ENCODE measurements around the gene MFSD11.
"Not testable (repeated sequence)": the region's sequence is repeated elsewhere in the genome, so short reads cannot be mapped to it uniquely, and the experiment has no call there.

The MFSD11 gene

DNA sequence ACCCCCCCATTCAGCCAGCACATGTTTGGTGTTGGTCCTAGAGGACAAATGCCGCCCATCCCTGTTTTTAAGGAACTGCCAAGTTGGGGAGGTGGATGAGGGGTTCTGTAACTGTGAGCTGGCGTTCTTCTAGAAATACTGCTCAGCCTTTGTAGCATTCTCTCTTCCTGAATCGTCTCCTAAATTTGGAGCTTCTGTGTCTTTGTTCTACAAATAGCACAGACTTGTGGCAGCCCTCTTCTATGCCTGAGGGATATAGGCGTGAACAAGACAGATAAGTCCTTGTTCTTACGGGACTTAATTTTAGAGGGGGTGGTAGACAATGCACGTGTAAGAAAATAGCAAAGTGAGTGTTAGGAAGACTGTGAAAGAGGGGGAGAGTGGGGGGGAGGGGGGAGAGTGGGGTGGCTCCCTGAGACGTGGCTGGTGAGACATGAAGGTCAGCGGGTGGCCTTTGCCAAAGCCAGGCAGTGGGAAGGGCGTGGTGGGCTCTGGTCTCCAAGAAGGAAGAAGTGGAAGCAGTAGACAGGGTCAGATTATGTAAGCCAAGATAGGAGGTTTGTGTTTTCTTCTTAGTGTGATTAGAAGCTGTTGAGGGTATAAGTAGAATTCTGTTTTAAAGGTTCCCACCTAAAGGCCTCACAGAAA, 9.9 kb downstream of the MFSD11 start:
- no peak for DNase-seq (ENCODE audit: low read depth in 2 of 2)

DNA sequence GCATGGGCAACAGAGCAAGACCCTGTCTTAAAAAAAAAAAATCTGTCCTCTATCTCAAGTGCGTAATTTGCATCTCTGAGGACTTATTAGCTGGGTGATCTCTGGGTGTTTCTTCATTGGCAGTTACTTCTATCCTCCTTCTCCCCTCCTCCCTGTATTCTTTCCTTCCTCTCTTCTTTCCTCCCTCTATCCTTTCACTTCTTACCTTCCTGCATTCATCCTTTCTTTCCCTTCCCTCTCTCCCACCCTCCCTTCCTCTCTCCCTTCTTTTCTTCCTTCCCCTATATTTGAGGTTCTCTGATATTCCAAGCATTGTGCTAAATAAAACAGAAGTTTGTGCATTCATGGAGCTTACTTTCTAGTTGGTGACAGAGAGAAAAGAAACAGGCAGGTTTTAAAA, 10.7 kb downstream of the MFSD11 start:
- DNase-seq (ENCODE audit: low read depth in 2 of 2) = no peak

DNA sequence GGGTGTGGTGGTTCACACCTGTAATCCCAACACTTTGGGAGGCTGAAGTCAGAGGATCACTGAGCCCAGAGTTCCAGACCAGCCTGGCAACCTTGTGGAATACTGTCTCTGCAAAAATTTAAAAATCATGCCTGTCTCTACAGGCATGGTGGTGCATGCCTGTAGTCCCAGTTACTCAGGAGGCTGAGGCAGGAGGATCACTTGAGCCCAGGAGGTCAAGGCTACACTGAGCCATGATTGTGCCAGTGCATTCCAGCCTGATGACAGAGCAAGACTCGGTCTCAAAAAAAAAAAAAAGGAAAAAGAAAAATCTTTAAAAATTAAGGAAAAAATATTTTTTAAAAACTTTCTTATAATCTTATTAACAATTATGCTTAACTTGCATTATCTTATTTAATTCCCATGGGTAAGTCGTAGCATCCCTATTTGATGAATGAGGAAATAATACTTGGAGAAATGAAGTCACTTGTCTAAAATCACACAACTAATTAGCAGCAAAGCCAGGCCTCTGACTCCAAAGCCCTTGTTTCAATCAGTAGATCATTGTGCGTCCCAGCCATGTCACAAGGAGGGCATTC, 13.6 kb downstream of the MFSD11 start:
- no peak for DNase-seq (ENCODE audit: low read depth in 2 of 2)

DNA sequence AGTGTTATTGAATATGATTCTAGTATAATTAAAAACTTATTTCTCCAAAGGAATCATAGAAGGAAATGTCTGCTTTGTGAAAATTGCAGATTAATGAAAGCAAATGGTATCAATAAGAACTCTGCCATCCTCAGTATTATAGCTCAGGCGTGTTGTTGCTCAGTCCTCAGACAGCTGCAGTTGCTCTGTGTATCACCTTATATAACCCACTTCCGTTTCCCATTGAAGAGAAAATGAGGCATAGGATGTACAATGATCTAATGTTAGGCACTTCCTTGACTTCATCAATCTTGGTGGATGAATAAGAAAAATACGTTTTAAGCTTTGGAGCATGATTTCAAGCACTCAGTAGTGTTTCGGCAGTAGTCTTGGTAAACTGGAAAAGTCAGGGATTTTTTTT, 14.1 kb downstream of the MFSD11 start:
- DNase-seq (ENCODE audit: low read depth in 2 of 2) = no peak

DNA sequence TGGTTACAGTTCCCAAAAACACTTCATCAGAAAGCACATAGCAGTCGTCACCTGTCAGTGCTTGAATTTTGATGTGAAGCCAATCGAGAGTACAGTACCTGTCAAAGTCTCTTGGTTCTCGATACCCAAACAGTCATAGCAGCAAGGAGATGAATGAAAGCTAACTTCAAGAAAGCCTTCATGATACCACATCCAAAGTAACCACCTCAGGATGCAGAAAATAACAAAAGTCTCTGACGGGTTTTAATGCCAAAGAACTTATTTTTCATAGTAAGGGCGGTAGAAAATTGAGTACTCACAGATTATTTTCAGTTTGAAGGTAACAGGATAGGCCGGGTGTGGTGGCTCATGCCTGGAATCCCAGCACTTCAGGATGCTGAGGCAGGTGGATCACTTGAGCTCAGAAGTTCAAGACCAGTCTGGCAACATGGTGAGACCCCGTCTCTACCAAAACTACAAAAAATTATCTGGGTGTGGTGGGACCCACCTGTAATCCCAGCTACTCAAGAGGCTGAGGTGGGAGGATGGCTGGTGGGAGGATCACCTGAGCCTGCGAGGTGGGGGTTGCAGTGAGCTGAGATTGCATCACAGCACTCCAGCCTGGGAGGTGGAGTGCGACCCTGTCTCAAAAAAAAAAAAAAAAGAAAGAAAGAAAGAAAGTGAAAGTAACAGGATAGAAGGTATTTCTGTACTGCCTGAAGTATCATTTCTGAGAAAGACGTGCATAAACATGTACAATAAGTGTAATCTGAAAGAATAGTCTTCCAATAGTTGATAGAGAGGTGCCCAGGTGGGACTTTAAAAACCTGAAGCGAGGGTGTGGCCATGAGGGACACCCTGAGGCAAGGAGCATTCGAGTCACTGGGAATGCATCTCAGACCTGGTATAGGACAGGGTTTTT, 15.4 kb downstream of the MFSD11 start:
- DNase-seq (ENCODE audit: low read depth in 2 of 2) = no peak

DNA sequence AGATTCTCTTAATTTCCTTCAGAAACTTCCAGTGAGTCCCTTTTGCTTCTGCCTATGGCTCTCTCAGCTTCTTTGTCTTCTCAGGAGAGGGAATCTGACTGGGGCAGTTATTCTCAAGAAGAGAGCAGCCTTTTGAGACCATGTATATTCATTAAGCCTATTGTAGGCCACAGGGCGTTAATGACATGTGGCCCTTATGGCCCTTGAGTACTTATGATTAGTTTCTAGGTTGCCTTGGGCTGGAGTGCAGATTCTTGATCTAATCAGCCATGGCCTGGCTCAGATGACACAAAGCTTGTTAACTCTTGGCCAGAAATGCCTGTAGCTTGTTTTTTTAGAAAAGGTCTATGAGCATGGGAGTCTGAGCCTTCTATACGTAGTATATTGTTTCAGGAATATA, 17.4 kb downstream of the MFSD11 start:
- DNase-seq (ENCODE audit: low read depth in 2 of 2) = no peak

DNA sequence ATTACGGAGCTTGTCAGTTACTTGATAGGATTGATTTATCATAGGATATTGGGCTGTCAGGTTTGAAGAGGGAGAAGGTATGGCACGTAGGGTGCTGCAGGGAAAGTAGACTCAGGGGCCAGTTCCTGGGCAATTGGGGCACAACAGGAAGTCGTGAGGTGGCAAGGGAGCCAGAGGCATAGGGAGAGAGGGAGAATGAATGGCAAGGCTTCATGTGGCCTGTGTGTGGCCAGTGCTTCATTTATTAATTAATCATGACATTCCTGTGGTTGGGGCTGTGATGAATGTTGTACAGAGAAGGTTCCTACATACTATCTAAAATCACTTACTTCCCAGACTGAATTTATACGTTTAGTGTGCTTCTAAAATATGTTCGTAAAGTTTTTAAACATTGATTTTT, 19.3 kb downstream of the MFSD11 start:
- DNase-seq (ENCODE audit: low read depth in 2 of 2) = no peak

DNA sequence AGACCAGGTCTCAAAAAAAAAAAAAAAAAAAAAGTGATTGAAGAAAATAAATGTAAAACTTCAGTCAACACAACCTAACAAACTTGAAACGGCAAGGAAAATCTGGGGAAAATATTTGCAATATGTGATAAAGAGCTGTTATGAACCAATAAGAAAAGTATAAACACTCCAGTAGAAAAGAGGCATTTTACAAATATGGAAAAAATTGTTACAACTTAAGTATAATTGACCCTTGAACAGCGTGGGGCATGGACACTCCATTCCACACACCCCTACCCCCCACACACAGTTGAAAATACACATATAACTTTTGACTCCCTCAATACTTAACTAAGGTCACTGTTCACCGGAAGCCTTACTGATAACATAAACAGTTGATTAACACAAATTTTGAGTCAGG, 20.7 kb downstream of the MFSD11 start:
- no peak for DNase-seq (ENCODE audit: low read depth in 2 of 2)

DNA sequence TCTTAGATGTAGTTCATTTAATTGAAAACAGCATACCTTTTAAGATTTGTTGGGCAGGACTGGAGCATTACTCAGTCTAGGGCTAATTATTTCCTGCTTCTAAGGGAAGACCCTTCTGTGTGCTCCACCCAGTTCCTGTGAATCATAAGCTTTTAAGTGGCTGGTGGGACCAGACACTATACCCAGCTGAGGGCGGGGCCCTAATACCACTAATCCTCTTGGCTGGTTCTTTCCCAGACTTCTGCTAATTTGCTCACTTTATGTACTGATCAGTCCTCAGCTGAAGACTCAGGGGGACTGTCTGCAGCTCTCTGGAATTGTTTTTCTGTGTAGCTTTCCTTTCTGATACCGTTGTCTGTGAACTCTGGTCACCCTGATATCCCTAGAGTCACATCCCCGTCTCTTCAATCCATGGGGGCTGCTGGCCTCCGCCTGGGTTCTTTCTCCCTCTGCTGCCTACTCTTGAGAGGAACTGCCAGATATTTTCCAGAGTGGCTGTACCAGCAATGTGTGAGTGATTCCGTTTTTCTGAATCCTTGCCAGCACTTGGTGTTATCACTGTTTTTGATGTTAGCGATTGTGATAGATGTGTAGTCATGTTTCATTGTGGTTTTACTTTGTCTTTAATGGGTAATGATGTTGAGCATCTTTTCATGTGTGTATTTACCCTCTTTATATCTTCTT, 35.1 kb downstream of the MFSD11 start:
- DNase-seq (ENCODE audit: low read depth in 2 of 2) = peak in 1 of 2 experiments; percentile 15

DNA sequence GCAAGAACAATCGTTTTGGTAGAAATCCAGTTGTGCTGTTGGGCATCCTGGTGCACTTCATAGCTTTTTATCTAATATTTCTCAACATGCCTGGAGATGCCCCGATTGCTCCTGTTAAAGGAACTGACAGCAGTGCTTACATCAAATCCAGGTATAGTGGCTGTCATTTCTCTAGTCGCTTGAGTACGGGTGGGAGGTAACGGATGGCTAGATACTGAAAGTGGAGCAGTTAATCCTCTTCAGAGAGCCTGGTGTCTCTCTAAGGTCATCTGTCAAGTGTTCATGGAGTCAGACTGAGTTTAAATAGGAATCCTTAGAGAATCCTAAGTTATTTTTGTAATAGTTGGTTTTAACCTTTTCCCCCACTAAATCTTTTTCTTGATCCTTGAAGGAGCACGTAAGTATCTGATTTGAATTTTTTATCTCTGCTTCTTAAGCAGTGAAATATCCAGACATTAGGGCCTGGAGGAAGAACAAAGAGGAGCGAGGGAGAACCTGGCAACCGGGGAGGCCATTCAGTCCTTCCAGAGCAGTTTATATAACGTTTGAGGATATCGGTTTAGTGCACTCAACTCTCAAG, 37.2 kb downstream of the MFSD11 start:
- DNase-seq (ENCODE audit: low read depth in 2 of 2) = no peak

DNA sequence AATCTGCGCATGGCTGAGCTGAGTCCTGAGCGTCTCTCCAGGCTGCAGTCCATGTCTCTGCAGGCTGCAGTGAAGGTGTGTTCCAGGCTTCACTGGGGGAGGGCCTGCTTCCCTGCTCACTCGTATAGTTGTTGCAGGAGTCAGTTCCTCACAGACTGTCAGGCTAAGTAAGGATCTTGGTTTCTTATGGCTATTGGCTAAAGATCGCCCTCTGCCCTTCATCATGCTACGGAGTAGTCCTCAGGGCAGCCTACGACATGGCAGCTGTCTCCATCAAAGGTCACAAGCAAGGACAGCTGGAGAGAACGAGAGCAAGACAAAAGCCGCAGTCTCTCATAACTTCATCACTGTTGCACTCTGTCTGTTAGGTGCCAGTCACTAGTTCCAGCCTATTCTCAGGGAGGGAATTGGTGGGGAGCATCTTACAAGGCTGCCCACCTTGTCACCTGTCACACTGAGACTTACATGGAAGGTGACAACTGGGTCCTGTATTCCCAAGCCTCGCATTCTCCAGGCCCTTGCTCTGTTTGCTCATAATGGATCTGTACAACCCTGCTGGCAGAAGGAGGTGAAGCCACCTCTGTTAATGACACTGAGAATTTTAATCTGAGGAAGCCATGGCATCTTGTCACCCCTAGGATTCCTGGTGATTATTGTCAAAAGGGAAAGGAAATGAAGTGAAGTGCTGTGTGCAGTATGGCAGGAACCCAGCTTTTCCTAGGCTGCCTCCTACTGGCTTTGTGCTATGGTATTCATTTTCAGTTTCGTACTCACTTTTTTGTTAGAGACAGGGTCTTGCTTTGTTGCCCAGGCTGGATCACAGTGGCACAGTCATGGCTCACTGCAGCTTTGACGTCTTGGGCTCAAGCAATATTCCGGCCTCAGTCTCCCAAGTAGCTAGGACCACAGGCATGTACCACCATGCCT, 43.4 kb downstream of the MFSD11 start:
- no peak for DNase-seq (ENCODE audit: low read depth in 2 of 2)

DNA sequence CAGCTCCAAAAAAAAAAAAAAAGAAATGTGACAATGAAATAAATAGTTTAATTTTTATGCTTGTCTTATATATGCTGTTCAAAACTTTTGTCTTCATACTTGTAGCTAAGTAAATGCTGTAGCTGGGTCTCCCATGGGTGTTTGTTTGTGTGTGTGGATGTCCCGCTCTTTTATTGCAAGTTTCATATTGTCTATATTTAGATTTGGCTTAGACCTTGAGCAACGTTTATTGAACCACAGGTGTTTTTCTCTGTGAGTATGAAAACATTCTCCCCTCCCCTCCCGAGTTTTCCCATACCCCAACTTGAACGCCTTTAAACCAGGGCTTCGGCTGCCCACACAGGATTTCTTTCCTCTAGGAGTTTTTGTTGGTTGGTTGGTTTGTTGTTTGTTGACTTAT, 45.2 kb downstream of the MFSD11 start:
- no peak for DNase-seq (ENCODE audit: low read depth in 2 of 2)

DNA sequence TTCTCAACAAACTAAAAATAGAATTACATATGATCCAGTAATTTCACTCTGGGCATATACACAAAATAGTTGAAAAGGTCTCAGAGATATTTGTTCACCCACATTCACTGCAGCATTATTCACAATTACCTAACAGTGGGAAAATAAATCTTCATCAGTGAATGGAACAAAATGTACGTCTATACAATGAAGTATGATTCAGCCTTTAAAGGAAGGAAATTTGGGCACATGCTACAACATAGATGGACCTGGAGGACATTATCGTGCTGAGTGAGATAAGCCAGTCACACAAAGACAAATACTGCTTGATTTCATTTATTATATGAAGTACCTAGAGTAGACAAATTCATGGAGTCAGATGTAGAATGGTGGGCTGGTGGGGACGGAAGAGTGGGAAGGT, 47.0 kb downstream of the MFSD11 start:
- DNase-seq (ENCODE audit: low read depth in 2 of 2) = no peak

DNA sequence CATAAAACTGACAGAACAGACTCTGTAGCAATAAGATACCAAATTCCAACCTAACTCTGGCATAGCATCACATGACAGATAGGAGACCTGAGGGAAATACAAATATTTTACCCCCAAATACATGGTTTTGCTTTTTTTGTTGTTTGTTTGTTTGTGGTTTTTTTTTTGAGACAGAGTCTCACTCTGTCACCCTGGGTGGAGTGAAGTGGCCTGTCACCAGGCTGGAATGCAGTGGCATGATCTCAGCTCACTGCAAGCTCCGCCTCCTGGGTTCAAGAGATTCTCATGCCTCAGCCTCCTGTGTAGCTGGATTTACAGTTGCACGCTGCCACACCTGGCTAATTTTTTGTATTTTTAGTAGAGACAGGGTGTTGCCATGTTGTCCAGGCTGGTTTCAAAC, 49.9 kb downstream of the MFSD11 start:
- not testable (repeated sequence) for DNase-seq (ENCODE audit: low read depth in 2 of 2)

DNA sequence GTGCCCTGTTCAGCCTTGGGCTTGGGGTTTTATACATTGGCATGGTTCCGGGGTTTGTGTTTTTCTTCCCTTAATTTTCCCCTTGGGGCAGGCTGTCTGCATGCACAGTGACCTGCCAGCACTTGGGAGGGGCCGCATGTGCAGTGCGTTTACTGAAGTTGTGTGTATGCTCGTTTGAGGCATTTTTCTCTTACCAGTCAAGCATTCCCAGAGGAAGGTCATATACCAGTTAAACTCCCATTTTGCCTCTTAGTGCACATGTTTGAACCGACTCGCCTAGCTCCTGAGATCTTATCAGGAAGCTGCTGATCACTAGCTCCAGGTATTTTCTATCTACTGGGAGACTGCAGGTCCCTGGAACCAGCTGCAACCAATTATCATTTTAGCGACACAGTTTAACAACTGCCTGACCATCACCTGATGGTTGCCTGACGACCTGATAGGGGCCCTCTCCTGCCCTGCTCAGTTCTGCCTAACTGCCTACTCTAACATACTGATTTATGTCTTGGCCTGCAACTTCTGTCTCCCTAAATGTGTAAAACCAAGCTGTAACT, 51.4 kb downstream of the MFSD11 start:
- no peak for DNase-seq (ENCODE audit: low read depth in 2 of 2)

DNA sequence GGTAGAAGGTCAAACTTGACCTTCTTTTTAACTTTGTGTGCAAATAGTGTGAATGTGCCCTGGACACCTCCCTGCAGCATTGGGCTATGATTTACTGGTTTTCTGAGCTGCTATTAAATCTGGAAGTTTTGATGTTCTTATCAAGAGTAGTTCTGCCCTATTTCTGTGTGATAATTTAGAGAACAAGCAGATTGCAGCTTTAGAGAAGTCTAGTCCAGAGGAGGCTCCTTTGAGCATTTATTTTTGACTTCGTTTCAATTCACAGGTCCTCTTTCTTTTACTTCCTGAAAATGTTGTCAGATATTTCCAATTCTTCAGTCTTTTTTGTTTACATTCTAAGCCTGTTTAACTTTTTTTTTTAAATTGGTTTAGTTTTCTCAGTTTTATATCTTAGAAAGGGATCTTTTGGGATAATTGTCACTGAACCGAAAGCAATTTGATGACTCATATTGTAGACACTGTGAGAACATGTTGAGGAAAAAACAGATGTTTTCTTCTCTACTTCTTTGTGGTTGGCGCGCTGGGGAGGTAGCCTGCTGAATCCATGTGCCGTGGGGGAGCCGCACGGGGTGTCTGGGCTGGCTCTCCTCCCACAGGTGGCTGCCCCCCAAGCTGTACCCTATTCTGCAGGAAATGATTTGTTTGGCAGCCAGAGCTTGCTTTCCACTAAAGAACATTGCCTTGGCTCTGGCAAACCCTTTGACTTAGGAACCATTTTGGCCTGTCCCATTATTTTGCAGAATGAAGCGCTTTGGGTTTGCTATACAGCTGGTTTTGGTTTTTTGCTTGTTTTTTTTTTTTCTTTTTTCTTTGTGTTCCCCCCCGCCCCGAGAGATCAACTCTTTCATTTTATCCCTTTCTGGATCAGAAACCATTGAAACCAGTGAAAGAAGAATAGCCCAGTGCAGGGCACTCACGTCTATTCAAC, 53.4 kb downstream of the MFSD11 start:
- DNase-seq (ENCODE audit: low read depth in 2 of 2) = peak in 1 of 2 experiments; percentile 15

DNA sequence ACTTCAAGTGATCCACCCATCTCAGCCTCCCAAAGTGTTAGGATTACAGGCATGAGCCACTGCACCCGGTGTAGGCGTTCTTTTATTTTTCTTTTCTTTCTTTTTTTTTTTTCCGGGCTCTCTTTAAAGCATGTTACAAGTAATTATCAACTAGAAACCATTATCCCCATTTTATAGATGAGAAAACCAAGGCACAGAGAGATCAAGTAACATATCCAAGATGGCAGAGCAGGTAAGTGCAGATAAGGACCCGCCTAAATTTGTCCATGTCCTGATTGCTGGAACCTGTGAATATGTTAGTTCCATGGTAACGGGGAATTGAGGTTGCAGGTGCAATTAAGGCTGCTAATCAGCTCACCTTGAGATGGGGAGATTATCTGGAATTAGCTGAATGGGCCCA, 54.4 kb downstream of the MFSD11 start:
- DNase-seq (ENCODE audit: low read depth in 2 of 2) = no peak

DNA sequence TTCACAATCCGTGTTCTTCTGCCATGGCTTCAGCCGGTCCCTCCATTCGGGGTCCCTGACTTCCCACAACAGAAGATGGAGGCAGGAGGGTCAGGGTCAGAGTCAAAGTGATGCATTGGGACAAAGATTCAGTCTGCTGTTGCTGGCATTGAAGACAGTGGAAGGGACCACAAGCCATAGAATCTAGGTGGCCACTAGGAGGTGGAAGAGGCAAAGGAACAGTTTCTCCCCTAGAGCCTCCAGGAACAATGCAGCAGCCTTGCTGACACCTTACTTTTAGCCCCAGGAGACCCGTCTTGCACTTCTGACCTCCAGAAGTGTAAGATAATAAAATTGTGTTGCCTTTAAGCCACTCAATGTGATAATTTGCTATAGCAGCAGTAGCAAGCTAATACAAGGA, 55.9 kb downstream of the MFSD11 start:
- no peak for DNase-seq (ENCODE audit: low read depth in 2 of 2)

DNA sequence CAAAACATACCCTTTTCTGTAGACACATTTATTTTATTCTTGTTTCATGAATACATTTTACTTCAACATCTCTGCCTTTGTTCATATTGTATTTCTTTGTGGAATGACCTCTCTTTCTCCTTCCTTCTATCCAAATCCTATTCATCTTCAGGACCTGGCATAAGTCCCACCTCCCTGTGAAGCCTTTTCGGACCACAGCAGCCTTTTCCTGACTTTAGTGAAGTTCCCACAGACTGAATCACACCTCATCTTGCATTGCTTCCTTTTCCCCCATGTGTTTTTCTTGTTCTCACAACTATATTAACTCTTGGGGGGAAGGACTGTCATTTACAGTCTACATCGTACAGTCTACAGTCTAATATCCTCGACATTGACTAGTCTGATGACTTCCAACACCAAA, 58.2 kb downstream of the MFSD11 start:
- no peak for DNase-seq (ENCODE audit: low read depth in 2 of 2)
